ENCODE results near the gene RELT.

The RELT gene

DNA sequence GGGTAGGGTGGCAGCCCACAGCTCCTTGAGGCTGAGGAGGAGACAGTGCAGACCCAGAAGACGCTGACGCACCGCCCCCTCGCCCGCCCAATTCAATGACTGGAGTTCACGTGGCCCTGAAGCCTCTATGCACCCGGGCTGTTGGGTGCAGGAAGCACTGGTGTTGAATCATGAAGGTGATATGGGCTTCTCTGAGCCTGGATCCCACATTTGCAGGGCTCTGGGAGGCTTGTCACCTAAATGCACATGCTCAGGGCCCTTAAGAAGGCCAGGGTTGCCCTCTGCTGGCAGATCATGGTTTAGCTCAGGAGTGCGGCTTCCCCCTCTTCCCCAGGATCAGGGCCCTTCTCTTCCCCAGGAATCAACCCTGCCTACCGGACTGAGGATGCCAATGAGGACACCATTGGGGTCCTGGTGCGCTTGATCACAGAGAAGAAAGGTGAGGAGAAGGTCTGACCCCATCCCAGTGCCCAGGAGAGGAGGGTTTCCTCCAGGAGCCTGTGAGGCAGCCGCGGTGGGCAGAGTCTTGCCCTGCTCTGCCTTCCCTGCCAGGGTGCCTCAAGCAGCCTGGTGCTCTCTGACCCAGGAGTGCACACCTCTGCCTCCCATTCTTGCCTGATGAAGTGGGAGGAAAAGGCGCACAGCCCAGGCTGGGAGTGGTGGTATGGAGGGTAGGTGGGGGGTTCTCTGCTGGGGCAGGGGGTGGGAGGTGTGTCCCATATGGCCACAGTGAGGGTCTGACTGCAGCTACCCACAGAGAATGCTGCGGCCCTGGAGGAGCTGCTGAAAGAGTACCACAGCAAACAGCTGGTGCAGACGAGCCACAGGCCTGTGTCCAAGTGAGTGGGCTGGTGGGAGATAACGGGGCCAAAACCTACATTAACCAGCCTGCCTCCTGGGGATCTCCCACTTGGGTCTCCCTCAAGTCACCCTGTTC lies 17.5 kb downstream of the RELT start:
- DNase-seq, result peak; percentile 65

DNA sequence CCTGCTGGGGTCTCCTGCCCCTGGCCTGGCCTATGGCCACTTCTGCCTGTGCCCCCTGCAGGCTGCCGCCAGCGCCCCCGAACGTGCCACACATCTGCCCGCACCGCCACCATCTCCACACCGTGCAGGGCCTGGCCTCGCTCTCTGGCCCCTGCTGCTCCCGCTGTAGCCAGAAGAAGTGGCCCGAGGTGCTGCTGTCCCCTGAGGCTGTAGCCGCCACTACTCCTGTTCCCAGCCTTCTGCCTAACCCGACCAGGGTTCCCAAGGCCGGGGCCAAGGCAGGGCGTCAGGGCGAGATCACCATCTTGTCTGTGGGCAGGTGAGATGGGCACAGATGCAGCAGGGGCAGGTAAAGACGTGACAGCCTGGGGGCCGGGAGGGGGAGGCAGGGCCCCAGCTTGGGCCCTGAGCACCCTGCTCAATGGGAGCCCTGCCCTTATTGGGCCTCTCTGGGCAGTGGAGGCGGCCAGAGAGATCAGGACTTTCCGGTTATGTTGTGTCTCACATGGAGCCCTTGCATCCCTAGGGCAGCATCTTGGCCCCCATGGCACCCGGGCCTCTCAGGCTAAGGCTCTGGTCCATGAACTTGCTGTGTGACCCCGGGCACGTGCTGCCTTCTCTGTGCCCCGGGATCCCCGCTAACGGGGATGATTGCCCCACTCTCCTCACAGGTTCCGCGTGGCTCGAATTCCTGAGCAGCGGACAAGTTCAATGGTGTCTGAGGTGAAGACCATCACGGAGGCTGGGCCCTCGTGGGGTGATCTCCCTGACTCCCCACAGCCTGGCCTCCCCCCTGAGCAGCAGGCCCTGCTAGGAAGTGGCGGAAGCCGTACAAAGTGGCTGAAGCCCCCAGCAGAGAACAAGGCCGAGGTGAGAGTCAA lies 18.5 kb downstream of the RELT start:
- no peak for DNase-seq

DNA sequence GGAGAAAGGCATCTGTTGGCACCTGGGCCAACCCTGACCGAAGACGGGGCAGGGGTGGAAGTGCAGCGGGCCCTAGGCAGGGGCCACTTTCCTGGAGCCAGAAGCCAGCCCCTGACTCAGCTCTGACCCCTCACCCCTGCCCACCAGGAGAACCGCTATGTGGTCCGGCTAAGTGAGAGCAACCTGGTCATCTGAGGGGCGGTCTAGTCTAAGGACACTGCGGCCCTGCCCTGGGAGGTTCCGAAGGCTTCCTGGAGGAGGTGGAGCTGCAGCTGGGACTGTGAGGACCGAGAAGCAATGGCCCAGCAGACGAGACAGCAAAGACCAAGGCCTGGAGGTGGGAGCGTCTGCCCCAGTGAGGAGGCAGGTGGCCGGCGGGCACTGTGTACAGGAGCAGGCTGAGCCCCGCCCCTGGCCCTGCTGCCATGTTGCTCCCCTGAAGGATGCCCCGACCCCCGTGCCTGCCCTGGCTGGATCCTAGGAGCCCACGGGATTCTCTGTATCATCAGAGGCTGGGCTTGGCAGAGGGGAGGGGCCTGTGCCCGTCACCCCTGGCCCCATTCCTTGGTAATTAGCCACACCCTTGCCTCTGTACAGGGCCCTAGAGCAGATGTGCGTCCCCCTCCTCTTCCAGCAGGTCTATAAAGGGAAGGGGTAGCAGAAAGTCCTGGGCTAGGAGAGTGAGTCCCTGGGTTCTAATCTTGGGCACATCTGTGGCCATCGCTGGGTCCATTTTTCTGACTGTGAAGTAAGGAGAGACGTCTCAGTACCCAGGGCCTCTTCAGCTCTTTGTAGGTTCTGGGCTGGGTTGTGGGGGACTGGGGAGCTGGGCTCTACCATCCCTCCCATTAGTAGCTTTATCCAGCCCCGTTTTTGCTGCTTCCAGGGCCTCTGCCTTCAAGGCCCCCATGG lies 19.4 kb downstream of the RELT start:
- DNase-seq, result no peak

DNA sequence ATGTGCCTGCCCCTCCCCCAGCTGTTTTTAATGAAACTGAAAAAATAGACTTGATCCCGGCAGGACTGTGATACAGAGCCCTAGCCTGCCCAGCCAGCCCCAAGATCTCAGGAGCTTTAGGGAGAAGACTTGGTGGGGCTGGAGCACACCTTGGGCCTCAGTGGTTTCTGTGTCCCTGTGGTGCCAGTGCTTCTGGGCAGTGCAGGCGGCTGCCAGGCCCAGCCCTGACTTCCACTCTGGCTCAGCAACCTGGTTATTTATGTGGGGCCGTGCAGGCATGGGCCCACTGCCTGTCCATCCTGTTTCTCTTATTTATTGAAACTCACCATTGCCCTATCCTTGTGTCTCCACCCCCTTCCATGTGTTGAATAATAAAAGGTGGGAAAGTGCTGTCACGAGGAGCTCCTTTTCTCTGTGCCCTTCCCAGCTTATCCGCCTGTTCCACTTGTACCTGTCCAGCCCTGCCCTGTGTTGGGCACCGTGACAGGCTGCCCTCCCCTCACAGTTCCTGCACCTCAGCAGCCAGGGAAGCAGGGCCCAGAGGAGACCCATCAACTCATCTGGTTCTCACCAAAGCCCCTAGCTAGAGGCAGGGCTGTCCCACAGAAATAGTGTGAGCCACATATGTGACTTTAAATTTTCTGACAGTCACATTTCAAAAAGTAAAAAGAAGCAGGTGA lies 20.2 kb downstream of the RELT start:
- DNase-seq, result no peak

DNA sequence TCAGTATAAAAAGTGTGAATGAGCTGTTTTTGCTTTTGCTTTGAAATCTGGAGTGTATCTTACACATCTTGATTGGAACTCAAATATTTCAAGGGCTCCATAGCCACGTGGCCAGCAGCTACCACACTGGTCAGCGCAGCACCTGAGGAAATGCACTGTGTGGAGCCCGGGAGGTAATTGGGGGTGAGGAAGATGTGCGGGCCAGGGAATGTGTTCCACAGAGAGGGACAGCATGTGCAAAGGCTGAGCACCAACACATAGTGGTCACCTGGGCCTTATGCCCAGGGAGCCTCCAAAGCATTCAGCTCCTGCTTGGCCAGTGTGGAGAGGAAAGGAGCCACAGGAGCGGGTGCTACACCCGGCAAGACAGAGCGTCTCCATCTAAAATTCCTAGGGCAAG lies 20.8 kb downstream of the RELT start:
- no peak for DNase-seq

DNA sequence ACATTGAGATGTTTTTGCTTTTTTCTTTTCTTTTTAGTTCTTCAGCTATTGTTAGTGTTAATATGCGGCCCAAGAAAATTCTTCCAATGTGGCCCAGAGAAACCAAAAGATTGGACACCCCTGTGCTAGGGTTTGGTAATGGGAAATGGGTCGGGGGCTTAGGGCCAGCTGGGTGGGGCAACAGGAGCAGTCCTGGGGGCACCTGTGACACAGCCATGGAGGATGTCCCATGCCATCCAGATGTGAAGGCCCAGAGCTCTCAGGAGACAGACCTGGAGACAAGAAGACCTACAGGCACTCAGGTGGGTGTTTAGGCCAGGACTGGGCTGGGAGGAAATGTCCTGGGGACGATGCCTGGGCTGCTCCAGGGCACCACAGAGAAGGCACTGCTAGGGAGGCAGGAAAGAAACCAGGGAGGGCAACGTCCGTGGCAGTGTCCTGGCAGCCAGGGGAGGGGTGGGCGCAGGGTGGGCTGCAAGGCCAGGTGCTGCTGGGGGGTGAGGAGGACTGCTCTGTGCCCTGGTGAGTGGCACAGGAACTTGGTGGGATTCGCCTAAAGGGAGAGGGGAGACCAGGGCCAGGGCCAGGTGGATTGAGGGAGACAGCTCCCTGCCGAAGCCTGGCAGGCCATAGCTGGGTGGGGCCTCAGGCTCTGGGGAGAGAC lies 21.4 kb downstream of the RELT start:
- no peak for DNase-seq

DNA sequence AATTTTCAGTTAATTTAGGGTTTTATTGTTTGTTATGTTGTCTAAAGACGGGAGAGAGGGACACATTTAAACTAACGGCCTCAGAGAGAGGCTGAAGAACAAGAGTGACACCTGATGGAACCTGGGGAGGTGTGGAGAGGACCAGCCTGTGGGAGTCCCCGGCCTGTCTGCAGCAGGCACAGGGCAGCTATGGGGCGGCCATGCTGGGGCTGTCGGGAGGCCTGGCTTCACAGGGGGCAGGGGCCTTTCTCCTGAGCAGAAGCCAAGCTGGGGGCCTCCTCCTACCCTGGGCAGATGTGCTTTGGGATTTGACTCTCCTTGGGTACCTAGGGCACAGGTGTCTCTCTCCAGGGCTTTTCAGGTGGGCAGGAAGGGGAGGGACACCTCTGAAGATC lies 21.9 kb downstream of the RELT start:
- DNase-seq, result no peak

DNA sequence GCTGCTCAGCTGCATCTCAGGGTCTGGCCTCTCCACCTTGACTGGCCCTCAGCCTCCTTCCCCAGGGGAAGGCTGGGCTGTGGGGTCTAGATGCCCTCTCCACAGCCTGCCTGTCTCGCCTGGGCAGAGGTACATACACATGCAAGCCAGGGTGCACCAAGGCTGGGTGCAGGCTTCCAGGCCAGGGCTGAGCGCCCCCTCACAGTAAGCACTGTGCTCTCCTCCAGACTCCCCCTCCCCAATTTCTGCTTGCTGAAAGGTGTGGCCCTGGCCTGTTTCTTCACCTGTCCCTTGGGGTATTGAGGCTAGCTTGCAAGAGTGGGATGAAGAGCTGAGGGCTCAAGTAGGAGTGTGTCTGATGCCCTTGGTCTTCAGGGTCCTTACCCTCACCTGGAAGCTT lies 22.5 kb downstream of the RELT start:
- no peak for DNase-seq

DNA sequence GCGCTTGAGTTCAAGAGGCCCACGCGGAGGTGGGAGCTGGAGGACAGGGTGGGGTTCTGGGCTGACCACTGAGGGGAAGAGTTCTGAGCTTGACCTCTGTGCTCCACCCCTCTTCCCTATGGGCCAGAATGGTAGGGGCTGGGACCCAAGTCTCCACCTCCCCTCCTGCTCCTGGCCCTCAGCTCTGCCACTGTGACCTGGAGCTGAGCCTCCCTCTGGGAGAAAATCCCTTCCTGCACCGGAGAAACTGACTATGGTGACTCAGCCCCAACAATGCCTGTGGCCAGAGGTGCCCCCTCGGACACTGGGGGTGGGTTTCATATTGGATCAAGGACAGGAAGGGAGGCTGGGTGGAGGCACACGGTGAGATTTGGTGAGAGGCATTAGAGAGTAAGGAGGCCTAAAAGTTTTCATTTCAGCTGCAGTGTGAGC lies 23.0 kb downstream of the RELT start:
- DNase-seq, result no peak

DNA sequence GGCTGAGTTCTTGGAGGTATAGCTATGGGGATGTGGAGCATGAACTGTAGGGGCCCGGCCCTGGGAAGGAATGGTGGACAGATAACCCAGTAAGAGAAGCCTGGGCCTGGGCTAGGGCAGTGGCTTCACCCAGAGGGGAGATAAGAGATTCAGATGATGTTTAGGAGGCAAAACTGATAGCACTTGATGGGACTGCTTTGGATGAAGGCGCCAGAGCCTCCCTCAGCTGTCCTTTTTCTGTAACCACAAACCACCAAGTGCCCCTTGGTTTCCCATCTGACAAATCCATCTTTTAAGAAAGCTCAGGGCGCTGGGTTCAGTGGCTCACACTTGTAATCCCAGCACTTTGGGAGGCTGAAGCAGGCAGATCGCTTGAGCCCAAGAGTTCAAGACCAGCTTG lies 23.4 kb downstream of the RELT start:
- no peak for DNase-seq

DNA sequence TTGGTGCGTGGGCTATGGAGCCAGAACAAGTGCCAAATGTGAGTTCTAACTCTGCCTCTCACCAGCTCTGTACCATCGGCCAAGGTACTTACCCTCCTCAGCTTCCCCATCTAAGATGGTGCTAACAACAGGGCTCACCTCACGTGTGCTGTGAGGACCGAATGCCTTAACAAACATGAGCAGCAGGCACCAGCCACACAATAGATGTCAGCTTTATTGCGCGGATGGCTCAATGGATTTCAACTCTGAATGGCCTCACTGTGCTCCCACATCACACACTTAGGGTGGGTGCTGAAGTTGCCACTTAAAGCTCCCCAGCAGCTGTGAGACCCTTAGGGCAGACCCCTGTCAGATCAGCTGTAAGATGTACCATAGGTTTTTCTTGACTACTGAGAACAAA lies 24.1 kb downstream of the RELT start:
- DNase-seq, result no peak

DNA sequence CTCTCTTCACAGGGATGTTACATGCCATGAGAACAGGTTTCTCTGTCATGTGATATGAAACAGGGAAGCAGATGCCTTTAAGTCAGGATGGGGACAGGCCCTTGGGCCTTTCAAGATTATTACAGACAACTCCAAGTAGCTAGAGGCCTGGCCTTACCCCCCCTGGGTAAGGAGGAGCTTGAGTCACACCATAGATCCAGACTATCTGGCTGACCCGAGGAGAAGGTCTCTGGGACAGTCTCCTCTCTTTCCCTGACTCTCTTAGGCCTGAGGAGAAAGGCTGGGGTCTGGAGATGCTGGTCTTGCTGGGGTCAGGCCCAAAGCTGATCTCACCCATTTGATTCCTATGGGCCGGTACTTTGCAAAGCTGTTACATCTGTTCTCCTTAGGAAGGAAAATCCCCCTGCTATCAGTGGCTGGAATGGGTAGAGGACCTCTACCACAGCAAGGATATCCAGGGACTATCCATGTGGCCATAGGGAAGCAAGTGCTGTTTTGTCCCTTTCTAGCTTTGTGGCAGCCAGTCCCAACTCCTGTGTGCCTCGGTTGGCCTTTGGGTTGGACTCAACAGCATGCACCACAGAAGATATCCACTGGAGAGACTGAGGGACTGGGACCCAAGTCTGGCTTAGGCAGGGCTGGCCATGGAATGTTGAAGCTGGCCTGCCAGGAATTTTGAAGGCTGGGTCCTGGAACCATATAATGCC lies 25.2 kb downstream of the RELT start:
- no peak for DNase-seq

DNA sequence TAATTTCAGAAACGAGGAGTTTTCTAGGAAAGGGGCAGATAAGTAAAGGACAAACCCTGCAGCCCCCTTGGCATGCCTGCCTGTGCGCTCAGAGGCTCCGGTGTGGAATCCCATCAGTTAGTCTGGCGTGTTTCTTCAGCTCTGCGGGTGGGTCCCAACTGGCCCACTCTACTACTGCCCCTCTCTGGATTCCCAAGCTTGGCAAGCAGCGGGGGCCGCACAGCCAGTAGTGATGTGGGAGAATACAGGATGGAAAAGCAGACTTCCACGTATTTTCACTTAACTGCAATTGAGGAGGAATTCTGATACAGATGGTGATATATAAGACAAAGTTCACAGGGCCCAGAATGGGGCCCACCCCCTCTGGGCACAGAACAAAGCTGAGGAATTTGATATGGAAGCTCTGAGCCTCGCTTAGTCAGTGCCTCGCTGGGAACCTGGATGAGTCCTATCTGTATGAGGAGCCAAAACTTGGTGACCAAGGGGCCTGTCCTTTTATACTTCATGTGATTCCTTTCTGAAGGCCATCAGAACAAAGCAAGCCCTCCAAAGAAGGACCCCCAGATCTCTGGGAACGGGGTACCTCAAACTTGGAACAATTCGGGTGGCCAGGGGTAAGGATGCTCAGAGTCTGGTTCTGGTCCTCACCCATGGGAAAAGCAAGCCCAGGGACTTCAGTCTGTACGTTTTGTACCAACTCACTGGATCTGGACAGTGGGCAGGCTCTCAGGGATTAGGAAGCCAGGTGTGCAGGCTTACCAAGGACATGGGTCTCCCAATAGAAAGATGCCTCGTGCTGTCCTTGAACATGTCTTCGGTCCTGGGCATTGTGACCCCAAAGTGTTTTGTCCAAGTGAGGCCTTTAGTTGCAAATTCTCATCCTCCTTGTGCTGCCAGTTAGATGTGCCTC lies 26.0 kb downstream of the RELT start:
- no peak for DNase-seq

DNA sequence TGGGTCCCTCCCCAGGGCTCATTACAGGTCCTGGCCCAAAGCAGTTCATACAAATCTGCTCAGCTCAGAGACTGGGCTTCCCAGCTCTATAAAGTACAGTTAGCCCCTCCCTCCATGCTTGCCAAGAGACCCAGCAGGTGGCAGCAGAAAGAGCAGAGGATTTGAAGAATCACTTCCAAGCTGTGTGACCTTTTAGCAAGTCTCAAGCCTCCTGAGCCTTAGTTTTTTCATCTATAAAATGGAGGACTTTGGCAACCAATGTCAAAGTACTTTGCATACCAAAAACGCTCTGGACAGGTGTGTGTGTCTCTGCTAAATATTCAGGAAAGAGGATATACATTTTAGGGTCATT lies 26.6 kb downstream of the RELT start:
- DNase-seq, result peak in 1 of 2 experiments; percentile 39

DNA sequence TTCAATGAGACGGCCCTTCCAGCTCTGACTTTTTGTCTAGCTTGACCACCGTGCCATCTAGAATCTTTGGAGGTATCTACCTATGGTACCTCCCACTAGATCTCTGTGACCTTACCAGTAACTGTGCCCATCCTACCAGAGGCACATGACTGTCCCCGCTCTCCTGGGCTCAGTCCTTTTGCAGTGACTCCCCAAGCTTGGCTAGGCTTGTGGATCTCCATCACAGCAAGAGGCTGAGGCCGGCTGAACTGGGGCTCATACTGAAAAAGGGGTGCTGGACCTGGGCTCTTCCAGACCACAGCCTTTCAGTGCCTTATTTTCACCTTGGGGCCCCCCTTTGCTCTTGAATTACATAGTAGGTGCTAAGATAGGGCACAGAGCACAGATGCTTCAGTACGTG lies 27.3 kb downstream of the RELT start:
- DNase-seq, result no peak

DNA sequence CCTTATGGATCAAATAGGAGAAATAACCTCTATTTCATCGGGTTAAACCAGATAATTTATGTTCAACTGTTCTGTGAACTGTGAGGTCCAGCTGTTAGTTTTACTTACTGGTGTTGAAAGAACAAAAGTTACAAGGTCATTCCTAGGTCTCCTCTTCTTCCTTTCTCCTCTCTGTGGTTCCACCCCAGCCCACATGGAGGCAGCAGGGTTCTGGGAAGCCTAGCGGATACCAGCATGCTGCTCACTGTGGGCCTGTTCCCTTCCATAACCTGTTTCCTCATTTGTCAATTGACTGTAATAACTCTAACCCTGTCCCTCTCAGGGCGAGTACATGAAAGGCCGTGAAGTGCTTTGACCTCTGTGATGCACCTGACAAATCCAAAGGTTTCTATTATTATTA lies 27.8 kb downstream of the RELT start:
- peak in 1 of 2 experiments; percentile 55 for DNase-seq

DNA sequence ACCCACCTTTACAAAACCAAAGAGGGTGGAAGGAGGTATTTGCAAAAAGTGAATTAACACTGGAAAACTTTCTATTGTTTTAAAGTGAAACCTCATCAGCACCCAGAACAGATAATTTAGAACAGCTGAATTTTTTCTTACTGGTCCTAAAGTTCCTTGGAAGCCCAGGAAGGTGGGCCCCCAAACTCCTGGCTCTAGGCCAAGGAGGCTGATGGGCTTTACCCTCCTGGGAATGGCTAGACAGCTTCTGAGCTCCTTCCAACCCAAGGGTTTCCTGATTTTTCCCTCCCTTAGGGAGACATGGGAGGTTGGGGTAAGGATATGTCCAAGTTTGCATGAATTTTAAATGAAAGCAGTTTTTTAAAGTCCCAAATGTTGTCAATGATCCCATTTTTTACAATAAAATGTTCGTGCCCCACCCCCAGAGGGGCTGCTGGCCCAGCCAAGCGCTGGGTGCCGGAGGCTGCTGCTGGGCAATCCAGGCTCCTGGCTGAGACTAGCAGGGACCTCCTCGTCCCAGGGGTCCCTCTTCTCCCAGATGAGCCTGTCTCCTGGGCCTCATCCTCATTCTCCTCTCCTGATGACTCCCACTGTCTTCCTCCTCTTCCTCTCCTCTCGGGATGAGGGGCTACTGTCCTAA lies 28.4 kb downstream of the RELT start:
- no peak for DNase-seq

DNA sequence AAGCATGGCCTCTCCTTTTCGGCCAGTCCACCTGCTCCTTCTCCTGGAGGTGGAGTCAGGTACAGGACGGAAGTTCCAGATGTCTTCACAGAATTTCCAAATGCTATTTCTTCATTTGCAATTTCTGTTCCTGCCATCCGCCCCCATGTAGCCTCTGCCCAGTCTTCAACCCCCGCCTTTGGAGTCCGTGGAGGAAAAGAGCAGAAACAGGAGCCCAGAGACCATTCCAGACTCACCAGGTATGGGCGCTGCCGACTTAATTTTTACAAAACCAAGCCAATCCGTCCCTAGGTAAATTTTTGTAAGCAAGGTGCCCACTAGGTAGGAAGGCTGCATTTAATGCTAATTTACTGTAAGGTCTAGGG lies 28.9 kb downstream of the RELT start:
- DNase-seq, result no peak

DNA sequence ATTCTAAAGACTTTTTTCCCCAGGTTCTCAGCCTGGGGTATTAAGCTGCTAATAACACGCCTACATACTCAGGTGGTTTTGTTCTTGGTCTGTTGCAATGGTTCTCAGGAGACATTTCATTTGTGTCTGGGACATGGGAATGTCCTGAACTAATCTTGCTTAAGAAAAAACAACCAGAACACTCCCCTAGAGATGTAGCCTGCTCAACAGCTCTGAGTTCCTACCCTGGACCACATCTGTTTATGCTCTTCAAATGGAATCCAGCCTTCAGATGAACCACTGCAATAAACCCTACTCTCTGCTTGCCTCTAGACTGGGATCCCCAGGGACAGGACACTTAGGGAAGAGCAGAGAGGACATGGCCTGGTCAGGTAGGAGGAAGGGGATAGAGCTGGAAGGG lies 29.9 kb downstream of the RELT start:
- DNase-seq, result no peak

DNA sequence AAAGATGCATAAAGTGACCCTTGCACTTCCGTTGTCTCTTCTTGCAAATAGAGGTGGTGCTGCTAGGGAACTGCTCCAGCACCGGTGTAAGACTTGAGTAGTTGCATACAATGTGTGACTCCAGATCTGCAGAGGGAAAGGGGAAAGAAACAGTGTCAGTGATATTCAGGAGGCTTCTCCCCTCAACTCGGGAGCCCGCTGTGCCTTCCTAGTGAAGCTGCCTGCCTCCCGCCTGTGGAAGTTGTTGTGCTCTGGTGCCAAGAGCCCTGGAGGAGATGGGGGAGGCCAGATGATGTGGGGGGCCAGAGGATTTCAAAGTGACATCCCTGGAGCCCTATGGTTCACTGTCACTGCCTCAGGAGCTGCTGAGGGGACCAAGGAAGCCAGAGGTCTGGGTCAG lies 30.4 kb downstream of the RELT start:
- no peak for DNase-seq

Measured in SW 1271 (cell line).